Measurements from ENCODE around the gene ZNF836.

DNA sequence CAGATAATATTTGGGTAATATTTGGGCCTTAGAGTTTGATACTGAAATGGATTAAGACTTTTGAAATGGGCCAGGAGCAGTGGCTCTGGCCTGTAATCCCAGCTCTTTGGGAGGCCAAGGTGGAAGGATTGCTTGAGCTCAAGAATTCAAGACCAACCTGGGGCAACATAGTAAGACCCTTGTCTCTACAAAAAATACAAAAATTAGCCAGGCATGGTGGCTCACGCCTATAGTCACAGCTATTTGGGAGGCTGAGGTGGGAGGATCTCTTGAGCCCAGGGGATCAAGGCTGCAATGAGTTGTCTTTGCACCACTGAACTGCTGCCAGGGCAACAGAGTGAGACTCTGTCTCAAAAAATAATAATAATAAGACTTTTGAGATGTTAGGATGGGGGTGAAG, 926 bp upstream of the ZNF836 start:
- no peak for TF ChIP-seq ZSCAN32 (CRISPR knock-in tag; IDR thresholded peaks at IDR 0.05)
- TF ChIP-seq MTA2 (IDR thresholded peaks at IDR 0.05; ENCODE audit: low read depth): no peak
- no peak for TF ChIP-seq ZNF431 (CRISPR knock-in tag; IDR thresholded peaks at IDR 0.05)
- no peak for TF ChIP-seq EZH2 (IDR thresholded peaks at IDR 0.05; ENCODE audit: borderline replicate concordance, low read depth, low read length)
- no peak for TF ChIP-seq MYNN (IDR thresholded peaks at IDR 0.05)
- TF ChIP-seq MYNN (CRISPR knock-in tag; IDR thresholded peaks at IDR 0.05): no peak
- TF ChIP-seq, protein P1, sequence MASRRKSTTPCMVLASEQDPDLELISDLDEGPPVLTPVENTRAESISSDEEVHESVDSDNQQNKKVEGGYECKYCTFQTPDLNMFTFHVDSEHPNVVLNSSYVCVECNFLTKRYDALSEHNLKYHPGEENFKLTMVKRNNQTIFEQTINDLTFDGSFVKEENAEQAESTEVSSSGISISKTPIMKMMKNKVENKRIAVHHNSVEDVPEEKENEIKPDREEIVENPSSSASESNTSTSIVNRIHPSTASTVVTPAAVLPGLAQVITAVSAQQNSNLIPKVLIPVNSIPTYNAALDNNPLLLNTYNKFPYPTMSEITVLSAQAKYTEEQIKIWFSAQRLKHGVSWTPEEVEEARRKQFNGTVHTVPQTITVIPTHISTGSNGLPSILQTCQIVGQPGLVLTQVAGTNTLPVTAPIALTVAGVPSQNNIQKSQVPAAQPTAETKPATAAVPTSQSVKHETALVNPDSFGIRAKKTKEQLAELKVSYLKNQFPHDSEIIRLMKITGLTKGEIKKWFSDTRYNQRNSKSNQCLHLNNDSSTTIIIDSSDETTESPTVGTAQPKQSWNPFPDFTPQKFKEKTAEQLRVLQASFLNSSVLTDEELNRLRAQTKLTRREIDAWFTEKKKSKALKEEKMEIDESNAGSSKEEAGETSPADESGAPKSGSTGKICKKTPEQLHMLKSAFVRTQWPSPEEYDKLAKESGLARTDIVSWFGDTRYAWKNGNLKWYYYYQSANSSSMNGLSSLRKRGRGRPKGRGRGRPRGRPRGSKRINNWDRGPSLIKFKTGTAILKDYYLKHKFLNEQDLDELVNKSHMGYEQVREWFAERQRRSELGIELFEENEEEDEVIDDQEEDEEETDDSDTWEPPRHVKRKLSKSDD (conservative IDR thresholded peaks at IDR 0.05; ENCODE audit: low read length): no peak
- TF ChIP-seq, protein P2, sequence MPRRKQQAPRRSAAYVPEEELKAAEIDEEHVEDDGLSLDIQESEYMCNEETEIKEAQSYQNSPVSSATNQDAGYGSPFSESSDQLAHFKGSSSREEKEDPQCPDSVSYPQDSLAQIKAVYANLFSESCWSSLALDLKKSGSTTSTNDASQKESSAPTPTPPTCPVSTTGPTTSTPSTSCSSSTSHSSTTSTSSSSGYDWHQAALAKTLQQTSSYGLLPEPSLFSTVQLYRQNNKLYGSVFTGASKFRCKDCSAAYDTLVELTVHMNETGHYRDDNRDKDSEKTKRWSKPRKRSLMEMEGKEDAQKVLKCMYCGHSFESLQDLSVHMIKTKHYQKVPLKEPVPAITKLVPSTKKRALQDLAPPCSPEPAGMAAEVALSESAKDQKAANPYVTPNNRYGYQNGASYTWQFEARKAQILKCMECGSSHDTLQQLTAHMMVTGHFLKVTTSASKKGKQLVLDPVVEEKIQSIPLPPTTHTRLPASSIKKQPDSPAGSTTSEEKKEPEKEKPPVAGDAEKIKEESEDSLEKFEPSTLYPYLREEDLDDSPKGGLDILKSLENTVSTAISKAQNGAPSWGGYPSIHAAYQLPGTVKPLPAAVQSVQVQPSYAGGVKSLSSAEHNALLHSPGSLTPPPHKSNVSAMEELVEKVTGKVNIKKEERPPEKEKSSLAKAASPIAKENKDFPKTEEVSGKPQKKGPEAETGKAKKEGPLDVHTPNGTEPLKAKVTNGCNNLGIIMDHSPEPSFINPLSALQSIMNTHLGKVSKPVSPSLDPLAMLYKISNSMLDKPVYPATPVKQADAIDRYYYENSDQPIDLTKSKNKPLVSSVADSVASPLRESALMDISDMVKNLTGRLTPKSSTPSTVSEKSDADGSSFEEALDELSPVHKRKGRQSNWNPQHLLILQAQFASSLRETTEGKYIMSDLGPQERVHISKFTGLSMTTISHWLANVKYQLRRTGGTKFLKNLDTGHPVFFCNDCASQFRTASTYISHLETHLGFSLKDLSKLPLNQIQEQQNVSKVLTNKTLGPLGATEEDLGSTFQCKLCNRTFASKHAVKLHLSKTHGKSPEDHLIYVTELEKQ (CRISPR knock-in tag; IDR thresholded peaks at IDR 0.05): no peak
- TF ChIP-seq, protein P3, sequence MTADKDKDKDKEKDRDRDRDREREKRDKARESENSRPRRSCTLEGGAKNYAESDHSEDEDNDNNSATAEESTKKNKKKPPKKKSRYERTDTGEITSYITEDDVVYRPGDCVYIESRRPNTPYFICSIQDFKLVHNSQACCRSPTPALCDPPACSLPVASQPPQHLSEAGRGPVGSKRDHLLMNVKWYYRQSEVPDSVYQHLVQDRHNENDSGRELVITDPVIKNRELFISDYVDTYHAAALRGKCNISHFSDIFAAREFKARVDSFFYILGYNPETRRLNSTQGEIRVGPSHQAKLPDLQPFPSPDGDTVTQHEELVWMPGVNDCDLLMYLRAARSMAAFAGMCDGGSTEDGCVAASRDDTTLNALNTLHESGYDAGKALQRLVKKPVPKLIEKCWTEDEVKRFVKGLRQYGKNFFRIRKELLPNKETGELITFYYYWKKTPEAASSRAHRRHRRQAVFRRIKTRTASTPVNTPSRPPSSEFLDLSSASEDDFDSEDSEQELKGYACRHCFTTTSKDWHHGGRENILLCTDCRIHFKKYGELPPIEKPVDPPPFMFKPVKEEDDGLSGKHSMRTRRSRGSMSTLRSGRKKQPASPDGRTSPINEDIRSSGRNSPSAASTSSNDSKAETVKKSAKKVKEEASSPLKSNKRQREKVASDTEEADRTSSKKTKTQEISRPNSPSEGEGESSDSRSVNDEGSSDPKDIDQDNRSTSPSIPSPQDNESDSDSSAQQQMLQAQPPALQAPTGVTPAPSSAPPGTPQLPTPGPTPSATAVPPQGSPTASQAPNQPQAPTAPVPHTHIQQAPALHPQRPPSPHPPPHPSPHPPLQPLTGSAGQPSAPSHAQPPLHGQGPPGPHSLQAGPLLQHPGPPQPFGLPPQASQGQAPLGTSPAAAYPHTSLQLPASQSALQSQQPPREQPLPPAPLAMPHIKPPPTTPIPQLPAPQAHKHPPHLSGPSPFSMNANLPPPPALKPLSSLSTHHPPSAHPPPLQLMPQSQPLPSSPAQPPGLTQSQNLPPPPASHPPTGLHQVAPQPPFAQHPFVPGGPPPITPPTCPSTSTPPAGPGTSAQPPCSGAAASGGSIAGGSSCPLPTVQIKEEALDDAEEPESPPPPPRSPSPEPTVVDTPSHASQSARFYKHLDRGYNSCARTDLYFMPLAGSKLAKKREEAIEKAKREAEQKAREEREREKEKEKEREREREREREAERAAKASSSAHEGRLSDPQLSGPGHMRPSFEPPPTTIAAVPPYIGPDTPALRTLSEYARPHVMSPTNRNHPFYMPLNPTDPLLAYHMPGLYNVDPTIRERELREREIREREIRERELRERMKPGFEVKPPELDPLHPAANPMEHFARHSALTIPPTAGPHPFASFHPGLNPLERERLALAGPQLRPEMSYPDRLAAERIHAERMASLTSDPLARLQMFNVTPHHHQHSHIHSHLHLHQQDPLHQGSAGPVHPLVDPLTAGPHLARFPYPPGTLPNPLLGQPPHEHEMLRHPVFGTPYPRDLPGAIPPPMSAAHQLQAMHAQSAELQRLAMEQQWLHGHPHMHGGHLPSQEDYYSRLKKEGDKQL (CRISPR knock-in tag; IDR thresholded peaks at IDR 0.05; ENCODE audit: borderline replicate concordance): no peak
- TF ChIP-seq, protein P4, sequence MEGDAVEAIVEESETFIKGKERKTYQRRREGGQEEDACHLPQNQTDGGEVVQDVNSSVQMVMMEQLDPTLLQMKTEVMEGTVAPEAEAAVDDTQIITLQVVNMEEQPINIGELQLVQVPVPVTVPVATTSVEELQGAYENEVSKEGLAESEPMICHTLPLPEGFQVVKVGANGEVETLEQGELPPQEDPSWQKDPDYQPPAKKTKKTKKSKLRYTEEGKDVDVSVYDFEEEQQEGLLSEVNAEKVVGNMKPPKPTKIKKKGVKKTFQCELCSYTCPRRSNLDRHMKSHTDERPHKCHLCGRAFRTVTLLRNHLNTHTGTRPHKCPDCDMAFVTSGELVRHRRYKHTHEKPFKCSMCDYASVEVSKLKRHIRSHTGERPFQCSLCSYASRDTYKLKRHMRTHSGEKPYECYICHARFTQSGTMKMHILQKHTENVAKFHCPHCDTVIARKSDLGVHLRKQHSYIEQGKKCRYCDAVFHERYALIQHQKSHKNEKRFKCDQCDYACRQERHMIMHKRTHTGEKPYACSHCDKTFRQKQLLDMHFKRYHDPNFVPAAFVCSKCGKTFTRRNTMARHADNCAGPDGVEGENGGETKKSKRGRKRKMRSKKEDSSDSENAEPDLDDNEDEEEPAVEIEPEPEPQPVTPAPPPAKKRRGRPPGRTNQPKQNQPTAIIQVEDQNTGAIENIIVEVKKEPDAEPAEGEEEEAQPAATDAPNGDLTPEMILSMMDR (IDR thresholded peaks at IDR 0.05 in 2 of 3, conservative IDR thresholded peaks at IDR 0.05 in 1 of 3; ENCODE audit: insufficient read depth in 2 of 3, low read depth in 1 of 3, low read length in 3 of 3): no peak
- no peak for TF ChIP-seq TEAD2 (tag; IDR thresholded peaks at IDR 0.05)
- TF ChIP-seq ETV5 (CRISPR knock-in tag; IDR thresholded peaks at IDR 0.05; ENCODE audit: low read depth): no peak
- TF ChIP-seq ZC3H8 (IDR thresholded peaks at IDR 0.05): no peak
- no peak for TF ChIP-seq NR2C2 (CRISPR knock-in tag; IDR thresholded peaks at IDR 0.05)
- TF ChIP-seq NR2C2 (tag; IDR thresholded peaks at IDR 0.05): no peak
- TF ChIP-seq KDM4B (IDR thresholded peaks at IDR 0.05; ENCODE audit: borderline replicate concordance in 2 of 2, low read depth in 1 of 2): no peak

Data from K562 (cell line).